GM12878 (cell line): ENCODE results near the gene CCDC82. TPM values are rescaled to one million over a fixed set of nuclear protein-coding genes. Genes with fewer than 3 reads are reported as not detected.
A peak's percentile ranks its signal among the peaks of the same experiment; 100 is the strongest.

Experiments
- ATAC-seq: fragments of 200-7000 bp; cut with Tn5 transposase; 3 replicates; pipeline ENCODE4 v1.9.1; 2020; ENCODE audit warnings: mild to moderate bottlenecking, moderate library complexity
- BruUV-seq: library from RNA; stranded (reverse); fragments of 400-500 nt; replicated peaks from 2 replicates; lab custom pipeline; 2021; lab: Mats Ljungman, UMichigan
- CTCF ChIA-PET: fragments of 300-600 bp; sonication (Branson Sonifier 250); formaldehyde crosslinking; extraction: SDS; loops from one replicate; lab custom pipeline; 2021; ENCODE audit warnings: inconsistent platforms; lab: Yijun Ruan, JAX
- POLR2A ChIA-PET: fragments of 350-600 bp; formaldehyde crosslinking; extraction: SDS; loops from one replicate; lab custom pipeline; 2021; ENCODE audit warnings: inconsistent platforms; lab: Charles Lee
- RAD21 ChIA-PET: fragments of 300-600 bp; sonication (Branson Sonifier 250); formaldehyde crosslinking; loops from one replicate; lab custom pipeline; 2023; ENCODE audit warnings: antibody characterized with exemption; ENCODE audit not compliant: unreplicated experiment; lab: Charles Lee
- SMC1A ChIA-PET: fragments of 300-600 bp; sonication (Branson Sonifier 250); formaldehyde crosslinking; loops from one replicate; lab custom pipeline; 2023; ENCODE audit not compliant: unreplicated experiment, uncharacterized antibody; lab: Charles Lee
- DNase-seq: peaks from one replicate; pipeline ENCODE4 v3.0.0-alpha.2; 2011; ENCODE audit warnings: low read depth, low spot score
- FAIRE-seq: peaks from 3 replicates; lab custom pipeline; 2011; peaks lifted over from hg19 to GRCh38; lab: Jason Lieb, UNC
- H2AFZ ChIP-seq: 2 replicates; pipeline ENCODE4 v1.6.0; 2011; ENCODE audit warnings: low read depth, low read length, control low read depth; ENCODE audit not compliant: control insufficient read depth
- H3K27ac ChIP-seq: 2 replicates; pipeline ENCODE4 v1.5.1; 2011; ENCODE audit warnings: control low read depth; ENCODE audit not compliant: control insufficient read depth, insufficient read depth
- H3K27me3 ChIP-seq, 2 experiments: replicated peaks in 1 of 2; 2 replicates each; pipeline versions ENCODE4 v1.6.0 to v1.6.1; 2011; ENCODE audit warnings: low read length in 1 of 2; ENCODE audit not compliant: control insufficient read depth in 2 of 2, insufficient read depth in 2 of 2
- H3K36me3 ChIP-seq, 2 experiments: 2 replicates each; pipeline ENCODE4 v1.5.1; 2011; ENCODE audit warnings: low read length in 1 of 2; ENCODE audit not compliant: control insufficient read depth in 2 of 2, insufficient read depth in 2 of 2
- H3K4me1 ChIP-seq: 2 replicates; pipeline ENCODE4 v1.6.1; 2011; ENCODE audit warnings: mild to moderate bottlenecking, low read length, moderate library complexity, mixed read lengths; ENCODE audit not compliant: control insufficient read depth, insufficient read depth
- H3K4me2 ChIP-seq: 2 replicates; pipeline ENCODE4 v1.6.0; 2011; ENCODE audit warnings: control low read depth; ENCODE audit not compliant: control insufficient read depth, insufficient read depth
- H3K4me3 ChIP-seq: fragments of 200-600 bp; sonication (generic); 2 replicates; pipeline ENCODE4 v1.5.1; 2016
- H3K79me2 ChIP-seq: 2 replicates; pipeline ENCODE4 v1.6.0; 2011; ENCODE audit warnings: low read length; ENCODE audit not compliant: control insufficient read depth, insufficient read depth
- H3K9ac ChIP-seq: 2 replicates; pipeline ENCODE4 v1.8.0; 2011; ENCODE audit warnings: low read length, control low read depth, mixed read lengths; ENCODE audit not compliant: control insufficient read depth, insufficient read depth
- H3K9me3 ChIP-seq: replicated peaks from 3 replicates; pipeline ENCODE4 v1.5.1; 2011; ENCODE audit warnings: mild to moderate bottlenecking, low read length; ENCODE audit not compliant: control insufficient read depth, insufficient read depth
- H4K20me1 ChIP-seq: 2 replicates; pipeline ENCODE4 v1.6.0; 2011; ENCODE audit not compliant: control insufficient read depth, insufficient read depth
- BACH1 ChIP-seq: fragments of 450-650 bp; IDR thresholded peaks from 2 replicates; pipeline ENCODE4 v1.6.1; 2017; ENCODE audit warnings: mild to moderate bottlenecking, borderline replicate concordance
- BHLHE40 ChIP-seq, 2 experiments: fragments of 450-650 bp in 1 of 2; IDR thresholded peaks; 2 replicates each; pipeline ENCODE4 v1.6.1; 2011 to 2017; ENCODE audit warnings: low read depth in 2 of 2, borderline replicate concordance in 1 of 2, improper control_type of control experiment in 1 of 2, low read length in 1 of 2, mild to moderate bottlenecking in 1 of 2
- BMI1 ChIP-seq: fragments of 450-650 bp; IDR thresholded peaks from 2 replicates; pipeline ENCODE4 v1.6.1; 2016; ENCODE audit warnings: mild to moderate bottlenecking, moderate library complexity, borderline replicate concordance
- CBX3 ChIP-seq: fragments of 200-600 bp; sonication (generic); IDR thresholded peaks from 2 replicates; pipeline ENCODE4 v1.6.1; 2016; ENCODE audit warnings: low read depth, borderline replicate concordance
- CREB1 ChIP-seq: IDR thresholded peaks from 2 replicates; pipeline ENCODE4 v1.6.1; 2012; ENCODE audit warnings: low read depth, mild to moderate bottlenecking, inconsistent platforms
- EGR1 ChIP-seq, 2 experiments: IDR thresholded peaks; 1 replicate in 1 of 2; 2 replicates in 1 of 2; pipeline ENCODE4 v1.6.1; 2011 to 2012; ENCODE audit warnings: low read depth in 2 of 2, low read length in 2 of 2, borderline replicate concordance in 1 of 2, mild to moderate bottlenecking in 1 of 2, moderate library complexity in 1 of 2
- FOXM1 ChIP-seq: IDR thresholded peaks from 2 replicates; pipeline ENCODE4 v1.6.1; 2012; ENCODE audit warnings: low read depth, mild to moderate bottlenecking, inconsistent platforms, low read length, moderate library complexity
- JUNB ChIP-seq: IDR thresholded peaks from 2 replicates; pipeline ENCODE4 v1.6.1; 2016; ENCODE audit warnings: antibody characterized with exemption, mild to moderate bottlenecking
- MEF2A ChIP-seq: IDR thresholded peaks from 2 replicates; pipeline ENCODE4 v1.6.1; 2011; ENCODE audit warnings: low read depth, mild to moderate bottlenecking, low read length, moderate library complexity; ENCODE audit not compliant: insufficient read depth
- MTA2 ChIP-seq: fragments of 450-650 bp; IDR thresholded peaks from 2 replicates; pipeline ENCODE4 v1.6.1; 2016; ENCODE audit warnings: low read depth, mild to moderate bottlenecking, moderate library complexity
- NR2F1 ChIP-seq: fragments of 450-650 bp; conservative IDR thresholded peaks from 2 replicates; pipeline ENCODE4 v1.6.1; 2017; ENCODE audit warnings: mild to moderate bottlenecking
- PAX8 ChIP-seq: fragments of 450-650 bp; IDR thresholded peaks from 2 replicates; pipeline ENCODE4 v1.6.1; 2017; ENCODE audit warnings: mild to moderate bottlenecking, moderate library complexity
- RAD21 ChIP-seq: IDR thresholded peaks from 2 replicates; pipeline ENCODE4 v1.6.1; 2011; ENCODE audit warnings: mild to moderate bottlenecking, low read depth, low read length, moderate library complexity; ENCODE audit not compliant: insufficient read depth
- SIN3A ChIP-seq: IDR thresholded peaks from 2 replicates; pipeline ENCODE4 v1.6.1; 2012; ENCODE audit warnings: low read depth, low read length, improper control_type of control experiment
- SMC3 ChIP-seq: IDR thresholded peaks from 2 replicates; pipeline ENCODE4 v1.6.1; 2011; ENCODE audit warnings: low read length, improper control_type of control experiment, borderline replicate concordance
- STAT3 ChIP-seq: IDR thresholded peaks from 2 replicates; pipeline ENCODE4 v1.6.1; 2011; ENCODE audit warnings: low read depth, low read length, improper control_type of control experiment
- ZNF217 ChIP-seq: fragments of 450-650 bp; IDR thresholded peaks from 2 replicates; pipeline ENCODE4 v1.6.1; 2017; ENCODE audit warnings: antibody characterized with exemption, mild to moderate bottlenecking
- WGBS: methylation state at CpG from one replicate; pipeline ENCODE4 v1.1.6; 2016; ENCODE audit warnings: low lambda C conversion rate; ENCODE audit not compliant: insufficient replicate concordance, insufficient coverage; ENCODE audit errors: missing lambda C conversion rate; 5-methylcytosine and 5-hydroxymethylcytosine counted together
- in situ Hi-C: fragments of 300-500 bp; cut with MboI; formaldehyde crosslinking; loops from 9 replicates; pipeline ENCODE4 v1.14.3; 2018; ENCODE audit warnings: mixed read lengths
- intact Hi-C: fragments of 100-400 bp; cut with micrococcal nuclease; formaldehyde crosslinking; loops from one replicate; pipeline ENCODE4 v1.14.2; 2022; ENCODE audit not compliant: unreplicated experiment
- polyA plus RNA-seq, 11 experiments: library from polyadenylated mRNA; depleted of rRNA in 4 of 11; unstranded in 6 of 11; stranded (reverse) in 5 of 11; fragments of >200 nt; fragmentation: Nextera tagmentation in 4 of 11; fragmentation: Illumina TruSeq in 1 of 11; extraction: Ambion mirVana in 4 of 11; extraction: Trizol in 1 of 11; gene quantifications; 1 replicate in 1 of 11; 2 replicates in 10 of 11; pipeline versions ENCODE4 v1.2.1 to v1.2.3, GENCODE V29; 2011 to 2016; ENCODE audit warnings: inconsistent platforms in 2 of 11, missing spikeins in 2 of 11, low read depth in 1 of 11
- total RNA-seq, 4 experiments: library from RNA; depleted of rRNA in 3 of 4; stranded (reverse); fragments of >200 nt in 3 of 4; fragmentation: Illumina TruSeq in 1 of 4; extraction: Trizol in 1 of 4; gene quantifications; 2 replicates each; pipeline versions ENCODE4 v1.2.1 to v1.2.3, GENCODE V29; 2013 to 2021
- TF ChIP-seq, protein P1 (sequence below): IDR thresholded peaks from 2 replicates; pipeline ENCODE4 v1.6.1; 2011; ENCODE audit warnings: low read depth, low read length, improper control_type of control experiment, borderline replicate concordance
- TF ChIP-seq, protein P2 (sequence below): IDR thresholded peaks from 2 replicates; pipeline ENCODE4 v1.6.1; 2011; ENCODE audit warnings: borderline replicate concordance, low read depth, mild to moderate bottlenecking, moderate library complexity, low read length; ENCODE audit not compliant: insufficient read depth, poor library complexity, severe bottlenecking
- TF ChIP-seq, protein P3 (sequence below): IDR thresholded peaks from 2 replicates; pipeline ENCODE4 v1.6.1; 2012; ENCODE audit warnings: low read depth, low read length, improper control_type of control experiment

Gene CCDC82
- total and polyA plus RNA-seq, 10 of the 15 experiments (the other 5 are each of a cell fraction or from before 2014, with no cell fraction given), result 15.2 to 62.4 (median 28.8) TPM

DNA sequence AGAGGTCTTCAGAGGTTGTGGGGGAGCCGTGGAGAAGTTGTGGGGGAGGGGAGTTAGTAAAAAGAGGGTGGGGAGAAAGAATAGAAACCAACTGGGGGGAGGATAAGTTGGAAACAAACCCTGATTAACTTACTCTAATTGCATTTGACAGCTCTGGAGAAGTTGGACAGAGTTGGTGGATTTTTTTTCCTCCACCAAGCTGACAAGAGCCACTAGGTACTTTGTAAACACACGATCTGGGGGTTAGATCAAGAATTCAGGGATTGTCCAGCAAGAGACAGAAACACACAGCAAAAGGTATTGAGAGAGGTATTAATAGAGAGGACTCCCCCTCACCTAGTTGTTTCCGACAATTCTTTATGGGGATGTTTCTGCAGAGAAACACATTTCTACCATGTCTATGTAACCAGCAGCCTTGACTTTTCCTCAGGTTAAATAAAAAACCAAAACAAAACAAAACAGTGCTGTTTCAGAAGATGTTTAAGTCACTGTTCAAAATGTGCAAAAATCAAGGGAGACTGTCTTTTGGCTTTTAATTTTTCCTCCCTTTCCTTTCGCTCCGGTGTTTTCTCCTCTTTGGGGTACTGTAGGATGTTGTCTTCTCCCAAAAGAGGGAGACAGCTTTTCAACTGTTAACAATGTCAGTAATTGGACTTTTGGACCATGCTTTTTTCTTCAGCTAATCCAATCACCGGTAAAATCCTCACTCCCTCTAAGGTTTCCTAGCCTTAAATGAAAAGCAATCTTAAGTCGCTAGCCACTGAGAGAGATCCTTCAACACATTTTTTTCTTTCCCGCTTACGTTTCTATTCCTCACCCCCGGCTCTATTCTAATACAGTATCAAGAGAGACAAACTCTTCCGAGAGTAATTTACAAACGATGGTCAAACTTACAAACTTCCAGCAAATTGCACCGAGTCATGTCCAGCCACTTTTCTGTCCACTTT, 47.4 kb downstream of the CCDC82 start:
- SMC1A ChIA-PET, result interaction anchor here (0.6 to 11.9 kb wide), 82 partner anchors 10 to 545 kb away, joined by 3 to 189 read pairs (median 5); partner anchors contain the start of genes CCDC82 and JRKL
- Histone ChIP-seq H3K4me2 (peak overlapping the region; percentile 80), H3K4me3 (peak overlapping the region; percentile 100), H3K4me1 (peaks cover 12% of the 10 kb centered on the region), H3K79me2 (peaks cover 57% of the 10 kb centered on the region), H2AFZ (peak overlapping the region; percentile 56), H3K9me3 (no peaks in the 10 kb centered on the region; the same call in 1 of the 3 replicates), H3K27me3 (no peaks in the 10 kb centered on the region), H4K20me1 (no peaks in the 10 kb centered on the region), H3K9ac (peak overlapping the region; percentile 66), H3K27ac (peak overlapping the region; percentile 80), H3K36me3 (no peaks in the 10 kb centered on the region)
- in situ Hi-C loops (loop anchor here (5.0 kb wide), 1 partner anchor 285 kb away; no protein-coding TSS in a partner anchor), intact Hi-C loops (loop anchor here (2.0 to 5.0 kb wide), 6 partner anchors 47 to 420 kb away; partner anchors contain the start of genes CCDC82 and MTMR2)
- CTCF ChIA-PET, result interaction anchor here (0.7 to 11.4 kb wide), 96 partner anchors 7 to 1275 kb away, joined by 3 to 256 read pairs (median 6); partner anchors contain the start of genes CCDC82, CEP57, FAM76B and JRKL
- no peak for FAIRE-seq
- no peak for DNase-seq
- BruUV-seq, result TSS peak; percentile 78
- no peak for ATAC-seq
- RAD21 ChIA-PET, result interaction anchor here (0.6 to 11.4 kb wide), 89 partner anchors 10 to 1190 kb away, joined by 3 to 213 read pairs (median 6); partner anchors contain the start of genes CCDC82 and JRKL
- POLR2A ChIA-PET, result interaction anchor here (0.6 to 5.7 kb wide), 23 partner anchors 8 to 549 kb away, joined by 3 to 43 read pairs (median 4); partner anchors contain the start of genes CCDC82 and JRKL
- under 1% methylated on average over 13 of the region's 13 CpGs for WGBS
- TF ChIP-seq JUNB, result no peak
- TF ChIP-seq ZNF217, result no peak
- no peak for TF ChIP-seq RAD21
- TF ChIP-seq PAX8, result no peak
- 0 out of 2 replicates have a peak, but pooled peaks have one; percentile 1 for TF ChIP-seq SMC3
- TF ChIP-seq, protein P1, sequence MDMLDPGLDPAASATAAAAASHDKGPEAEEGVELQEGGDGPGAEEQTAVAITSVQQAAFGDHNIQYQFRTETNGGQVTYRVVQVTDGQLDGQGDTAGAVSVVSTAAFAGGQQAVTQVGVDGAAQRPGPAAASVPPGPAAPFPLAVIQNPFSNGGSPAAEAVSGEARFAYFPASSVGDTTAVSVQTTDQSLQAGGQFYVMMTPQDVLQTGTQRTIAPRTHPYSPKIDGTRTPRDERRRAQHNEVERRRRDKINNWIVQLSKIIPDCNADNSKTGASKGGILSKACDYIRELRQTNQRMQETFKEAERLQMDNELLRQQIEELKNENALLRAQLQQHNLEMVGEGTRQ, result no peak
- TF ChIP-seq FOXM1, result no peak
- TF ChIP-seq BHLHE40 (IDR thresholded peaks at IDR 0.05; ENCODE audit: borderline replicate concordance in 1 of 2, low read depth in 2 of 2, low read length in 1 of 2), result no peak
- TF ChIP-seq, protein P2, sequence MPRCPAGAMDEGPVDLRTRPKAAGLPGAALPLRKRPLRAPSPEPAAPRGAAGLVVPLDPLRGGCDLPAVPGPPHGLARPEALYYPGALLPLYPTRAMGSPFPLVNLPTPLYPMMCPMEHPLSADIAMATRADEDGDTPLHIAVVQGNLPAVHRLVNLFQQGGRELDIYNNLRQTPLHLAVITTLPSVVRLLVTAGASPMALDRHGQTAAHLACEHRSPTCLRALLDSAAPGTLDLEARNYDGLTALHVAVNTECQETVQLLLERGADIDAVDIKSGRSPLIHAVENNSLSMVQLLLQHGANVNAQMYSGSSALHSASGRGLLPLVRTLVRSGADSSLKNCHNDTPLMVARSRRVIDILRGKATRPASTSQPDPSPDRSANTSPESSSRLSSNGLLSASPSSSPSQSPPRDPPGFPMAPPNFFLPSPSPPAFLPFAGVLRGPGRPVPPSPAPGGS, result no peak
- TF ChIP-seq BMI1, result no peak
- TF ChIP-seq BACH1, result no peak
- TF ChIP-seq, protein P3, sequence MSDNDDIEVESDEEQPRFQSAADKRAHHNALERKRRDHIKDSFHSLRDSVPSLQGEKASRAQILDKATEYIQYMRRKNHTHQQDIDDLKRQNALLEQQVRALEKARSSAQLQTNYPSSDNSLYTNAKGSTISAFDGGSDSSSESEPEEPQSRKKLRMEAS, result no peak
- TF ChIP-seq SIN3A, result no peak
- no peak for TF ChIP-seq STAT3
- TF ChIP-seq MEF2A, result no peak
- no peak for TF ChIP-seq NR2F1
- TF ChIP-seq EGR1 (IDR thresholded peaks at IDR 0.05; ENCODE audit: borderline replicate concordance in 1 of 2, low read depth in 2 of 2, low read length in 2 of 2), result no peak
- TF ChIP-seq MTA2, result no peak
- TF ChIP-seq CREB1, result 0 out of 2 replicates have a peak, but pooled peaks have one; percentile 4
- no peak for TF ChIP-seq CBX3
